RWPE1 (cell line): ENCODE results near the gene EPHB2.

ENCODE experiments used
- CTCF ChIA-PET: fragments of 350-600 bp; sonication (Branson Sonifier 250); formaldehyde crosslinking; extraction: SDS; loops from one replicate; lab custom pipeline; 2021; lab: Yijun Ruan, JAX
- POLR2A ChIA-PET: fragments of 400-600 bp; formaldehyde crosslinking; extraction: SDS; loops from one replicate; lab custom pipeline; 2020; ENCODE audit warnings: antibody characterized with exemption; ENCODE audit not compliant: low non-redundant PET; lab: Yijun Ruan, JAX
- DNase-seq: peaks from one replicate; pipeline ENCODE4 v3.0.0; 2012; ENCODE audit warnings: low spot score
- H3K27ac ChIP-seq: fragments of 450-650 bp; 2 replicates; pipeline ENCODE4 v1.5.1; 2017
- CTCF ChIP-seq: fragments of 450-650 bp; conservative IDR thresholded peaks from 2 replicates; pipeline ENCODE4 v1.5.1; 2017; ENCODE audit warnings: low read depth, mild to moderate bottlenecking

The EPHB2 gene

GRCh38 chr1:22737374-22738068, 26.9 kb downstream of the EPHB2 start:
- no peak for DNase-seq
- H3K27ac ChIP-seq, result no peak overlapping the region
- CTCF ChIA-PET, result no interaction called here
- no peak for TF ChIP-seq CTCF
- POLR2A ChIA-PET, result no interaction called here

GRCh38 chr1:22738069-22738435, 27.4 kb downstream of the EPHB2 start:
- H3K27ac ChIP-seq, result no peak overlapping the region
- POLR2A ChIA-PET, result no interaction called here
- no peak for DNase-seq
- no peak for TF ChIP-seq CTCF
- CTCF ChIA-PET, result no interaction called here

GRCh38 chr1:22738522-22738921, 27.9 kb downstream of the EPHB2 start:
- no peak overlapping the region for H3K27ac ChIP-seq
- no peak for DNase-seq
- no peak for TF ChIP-seq CTCF
- POLR2A ChIA-PET, result no interaction called here
- CTCF ChIA-PET, result no interaction called here

- POLR2A ChIA-PET, result no interaction called here
- TF ChIP-seq CTCF, result no peak
- H3K27ac ChIP-seq, result no peak overlapping the region
- CTCF ChIA-PET, result no interaction called here
- peak; percentile 53 for DNase-seq
These were observed 29.2 kb downstream of the EPHB2 start for GRCh38 chr1:22739648-22740385.

- no peak overlapping the region for H3K27ac ChIP-seq
- ChIA-PET CTCF (no interaction called here), POLR2A (no interaction called here)
- no peak for TF ChIP-seq CTCF
- DNase-seq, result no peak
These were observed 30.5 kb downstream of the EPHB2 start for GRCh38 chr1:22741118-22741517.

- H3K27ac ChIP-seq, result peak overlapping the region; percentile 66
- TF ChIP-seq CTCF, result no peak
- CTCF ChIA-PET, result interaction anchor here (1.5 kb wide), 1 partner anchor 116 kb away, joined by 3 read pairs; no protein-coding TSS in a partner anchor
- POLR2A ChIA-PET, result no interaction called here
- peak; percentile 49 for DNase-seq
These were observed 35.3 kb downstream of the EPHB2 start for GRCh38 chr1:22745669-22746585.
